Raji (cell line): ENCODE measurements around the gene SEMA3G.

Experiments
- POLR2A ChIP-seq: IDR thresholded peaks from 2 replicates; pipeline ENCODE4 v1.6.1; 2011; ENCODE audit warnings: low read depth, low read length, control low read depth; ENCODE audit not compliant: insufficient read depth

SEMA3G gene

GRCh38 chr3:52403271-52403841 is 41.5 kb downstream of the SEMA3G start:
- no peak for TF ChIP-seq POLR2A

DNA sequence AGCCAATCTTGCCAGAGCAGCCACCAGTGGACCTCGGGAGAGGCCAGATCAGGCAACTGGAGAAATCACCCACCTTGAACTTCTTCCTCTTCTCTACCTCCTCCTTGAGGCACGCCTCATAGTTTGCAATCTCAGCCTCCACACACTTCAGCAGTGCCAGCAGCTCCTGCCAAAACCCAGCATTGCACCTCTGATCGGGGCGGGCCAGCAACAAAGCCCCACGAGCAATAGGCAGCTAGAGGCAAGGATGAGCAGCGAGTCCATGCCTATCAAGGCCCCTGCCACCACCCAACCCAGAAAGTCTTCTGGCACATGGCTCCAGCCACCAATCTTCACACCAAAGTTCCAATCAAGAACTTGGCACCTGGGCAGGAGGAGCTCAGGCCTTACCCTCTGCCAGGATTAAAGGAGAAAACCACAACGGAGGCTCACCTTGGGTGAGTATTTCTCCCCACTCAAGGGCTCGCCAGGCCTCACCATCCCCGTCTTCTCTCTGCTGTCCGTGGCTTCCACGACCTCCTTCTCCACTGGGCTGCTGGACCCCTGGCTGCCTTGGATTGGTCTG is 42.1 kb downstream of the SEMA3G start:
- TF ChIP-seq POLR2A = no peak

DNA sequence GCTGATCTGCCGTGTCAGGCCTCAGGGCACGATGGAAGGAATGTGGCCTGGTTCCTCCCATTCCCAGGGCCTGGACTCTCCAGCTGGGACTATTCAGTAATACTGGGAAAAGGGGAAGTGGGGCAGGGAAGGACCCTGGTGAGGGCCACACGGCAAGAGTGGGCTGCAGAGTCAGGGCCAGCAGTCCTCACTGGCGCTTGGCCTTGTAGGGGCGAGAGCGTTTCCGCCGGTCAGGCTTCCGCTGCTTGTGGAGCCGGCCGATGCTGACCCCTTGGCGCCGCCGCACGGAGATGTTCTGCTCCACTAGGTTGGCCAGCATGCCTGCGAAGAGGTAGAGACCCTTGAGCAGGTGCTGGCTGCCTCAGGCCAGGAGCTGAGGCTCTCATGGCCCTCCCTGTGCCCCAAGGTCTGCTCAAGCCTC is 42.8 kb downstream of the SEMA3G start:
- TF ChIP-seq POLR2A = no peak

DNA sequence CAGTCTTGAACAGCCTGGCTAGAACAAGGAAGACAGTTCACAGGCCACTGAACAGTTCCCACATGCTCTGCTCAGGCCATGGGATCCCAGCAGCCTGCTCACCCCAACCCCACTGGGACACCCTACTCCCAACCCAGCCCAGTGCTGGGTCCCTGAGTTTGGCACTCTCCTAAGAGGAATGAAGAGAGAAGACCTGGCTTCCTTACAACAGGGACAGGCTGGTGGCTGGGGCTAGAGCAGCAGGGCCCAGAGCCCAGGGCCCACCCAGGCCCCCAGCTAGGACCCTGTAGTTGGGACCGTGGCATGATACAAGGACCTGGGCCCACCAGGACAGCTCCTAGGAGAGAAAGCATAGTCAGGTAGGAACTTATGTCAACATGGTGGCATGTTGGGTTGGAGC is 43.4 kb downstream of the SEMA3G start:
- no peak for TF ChIP-seq POLR2A

DNA sequence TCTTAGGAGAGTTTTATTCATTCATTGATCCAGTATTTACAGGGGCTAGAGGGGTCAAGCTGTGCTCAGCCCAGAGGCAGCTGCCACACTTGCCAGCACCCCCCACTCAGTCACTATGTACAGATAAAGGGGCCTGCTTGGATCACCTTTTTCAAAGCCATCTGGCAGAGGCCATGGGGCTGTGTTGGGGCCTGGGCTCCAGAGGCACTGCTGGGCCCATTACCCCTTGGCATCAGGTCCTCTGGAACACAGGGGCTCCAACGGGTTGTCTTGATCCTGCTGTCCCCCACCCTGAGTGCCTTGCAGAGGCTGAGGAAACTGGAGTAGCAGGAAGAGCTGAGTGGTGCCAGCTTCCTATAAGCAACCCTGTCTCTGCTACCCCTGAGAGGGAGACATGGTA is 43.9 kb downstream of the SEMA3G start:
- TF ChIP-seq POLR2A = no peak

DNA sequence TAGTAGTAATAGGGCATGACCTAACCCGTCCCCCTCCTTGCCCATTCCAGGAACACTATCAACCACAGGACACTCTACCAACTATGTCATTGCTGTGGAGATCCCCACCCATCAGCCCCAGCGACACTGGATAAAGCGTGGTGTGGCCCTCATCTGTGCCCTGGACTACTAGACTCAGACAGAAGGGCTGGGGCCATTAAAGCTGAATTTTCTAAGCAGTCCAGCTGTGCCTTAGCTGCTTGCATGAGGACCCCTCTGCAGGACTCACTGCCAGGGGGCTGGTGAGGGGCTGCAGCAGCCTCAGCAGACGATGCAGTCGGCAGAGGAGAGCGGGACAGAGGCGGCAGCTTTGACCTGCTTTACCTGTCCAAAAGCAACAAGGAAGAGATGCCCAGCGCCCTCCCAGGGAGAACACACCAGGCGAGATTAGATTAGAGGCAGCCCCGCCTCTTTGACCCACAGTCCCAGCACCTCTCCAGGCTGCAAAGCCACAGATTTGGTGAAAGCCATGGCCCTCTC is 44.6 kb downstream of the SEMA3G start:
- no peak for TF ChIP-seq POLR2A

GRCh38 chr3:52399593-52399992 is 45.3 kb downstream of the SEMA3G start:
- no peak for TF ChIP-seq POLR2A

DNA sequence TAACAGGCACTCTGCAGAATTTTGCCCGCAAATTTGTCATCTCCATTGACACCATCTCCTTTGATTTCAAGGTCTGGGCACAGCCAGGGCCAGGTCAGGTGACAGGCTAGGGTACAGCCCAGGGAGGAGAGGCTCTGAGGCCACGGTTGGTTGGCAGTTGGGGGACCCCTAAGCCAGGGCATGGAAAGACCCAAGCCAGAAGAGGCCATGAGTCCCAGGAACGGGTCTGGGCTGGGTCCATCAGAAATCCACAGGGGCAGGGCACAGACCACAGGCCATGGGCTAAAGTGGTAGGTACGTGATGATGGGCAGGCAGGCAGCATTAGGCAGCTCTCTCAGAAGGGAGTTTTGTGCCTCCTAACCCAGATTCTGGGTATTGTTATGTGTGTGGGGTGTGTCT is 45.8 kb downstream of the SEMA3G start:
- no peak for TF ChIP-seq POLR2A

GRCh38 chr3:52398670-52399081 is 46.2 kb downstream of the SEMA3G start:
- TF ChIP-seq POLR2A = no peak

GRCh38 chr3:52397676-52398399 is 47.1 kb downstream of the SEMA3G start:
- 0 out of 2 replicates have a peak, but pooled peaks have one; percentile 4 for TF ChIP-seq POLR2A

GRCh38 chr3:52396907-52397591 is 47.9 kb downstream of the SEMA3G start:
- no peak for TF ChIP-seq POLR2A

DNA sequence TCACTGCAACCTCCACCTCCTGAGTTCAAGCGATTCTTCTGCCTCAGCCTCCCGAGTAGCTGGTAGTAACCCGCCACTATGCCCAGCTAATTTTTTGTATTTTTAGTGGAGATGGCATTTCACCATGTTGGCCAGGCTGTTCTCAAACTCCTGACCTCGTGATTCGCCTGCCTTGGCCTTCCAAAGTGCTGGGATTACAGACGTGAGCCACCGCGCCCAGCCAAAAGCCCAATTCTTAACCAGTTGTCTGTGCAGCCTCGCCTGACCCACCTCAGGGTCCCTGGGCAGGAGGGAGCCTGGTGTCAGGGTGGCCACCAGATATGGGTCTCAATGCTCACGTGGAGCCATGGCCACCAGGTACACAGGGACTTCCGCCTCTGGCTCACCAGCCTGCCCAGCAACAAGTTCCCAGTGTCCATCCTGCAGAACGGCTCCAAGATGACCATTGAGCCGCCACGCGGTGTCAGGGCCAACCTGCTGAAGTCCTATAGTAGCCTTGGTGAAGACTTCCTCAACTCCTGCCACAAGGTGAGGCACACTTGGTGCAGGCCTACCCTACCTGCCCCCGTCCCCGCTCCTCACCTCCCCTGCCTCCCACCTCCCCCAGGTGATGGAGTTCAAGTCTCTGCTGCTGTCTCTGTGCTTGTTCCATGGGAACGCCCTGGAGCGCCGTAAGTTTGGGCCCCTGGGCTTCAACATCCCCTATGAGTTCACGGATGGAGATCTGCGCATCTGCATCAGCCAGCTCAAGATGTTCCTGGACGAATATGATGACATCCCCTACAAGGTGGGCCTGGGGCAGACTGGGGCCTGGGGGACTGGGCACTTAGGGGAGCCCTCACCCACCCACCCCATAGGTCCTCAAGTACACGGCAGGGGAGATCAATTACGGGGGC is 48.6 kb downstream of the SEMA3G start:
- TF ChIP-seq POLR2A = no peak

DNA sequence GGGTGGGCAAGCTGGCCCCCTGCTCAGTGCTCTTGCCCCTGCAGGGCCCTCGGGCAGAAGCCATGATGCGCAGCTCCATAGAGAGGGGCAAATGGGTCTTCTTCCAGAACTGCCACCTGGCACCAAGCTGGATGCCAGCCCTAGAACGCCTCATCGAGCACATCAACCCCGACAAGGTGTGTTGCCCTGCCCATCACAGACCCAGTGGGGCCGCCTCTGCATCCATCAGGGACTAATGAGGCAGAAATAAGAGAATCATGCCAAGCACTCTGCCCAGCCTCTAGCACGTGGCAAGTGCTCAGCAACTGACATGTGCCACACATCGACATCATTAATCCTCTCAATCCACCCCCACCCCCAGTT is 49.4 kb downstream of the SEMA3G start:
- no peak for TF ChIP-seq POLR2A

DNA sequence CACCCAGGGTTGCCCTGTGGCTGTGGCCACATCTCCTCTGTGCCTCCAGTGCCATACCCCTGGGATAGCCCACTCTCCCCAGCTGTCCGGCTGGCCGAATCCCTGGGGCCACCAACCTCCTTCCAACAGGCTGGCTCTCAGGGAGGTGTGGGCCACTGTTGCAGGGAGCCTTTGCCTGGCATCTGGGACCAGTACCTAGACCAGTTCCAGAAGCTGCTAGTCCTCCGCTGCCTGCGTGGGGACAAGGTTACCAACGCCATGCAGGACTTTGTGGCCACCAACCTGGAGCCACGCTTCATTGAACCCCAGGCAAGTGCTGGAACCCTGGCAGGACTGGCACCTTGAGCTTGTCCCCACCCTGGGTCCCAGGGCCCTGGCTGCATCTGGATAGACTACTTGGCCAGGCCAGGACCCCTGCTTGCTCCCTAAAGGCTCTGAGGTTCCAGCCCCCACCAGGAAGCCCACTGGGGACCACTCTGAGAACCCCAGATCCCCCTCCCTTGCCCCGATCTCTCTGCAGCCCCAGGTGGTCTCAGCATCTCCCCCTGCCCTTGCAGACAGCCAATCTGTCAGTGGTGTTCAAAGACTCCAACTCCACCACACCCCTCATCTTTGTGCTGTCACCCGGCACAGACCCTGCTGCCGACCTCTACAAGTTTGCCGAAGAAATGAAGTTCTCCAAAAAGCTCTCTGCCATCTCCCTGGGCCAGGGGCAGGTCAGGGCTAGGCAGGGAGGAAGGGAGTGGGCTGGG is 50.0 kb downstream of the SEMA3G start:
- TF ChIP-seq POLR2A = no peak
